Loucy (cell line): ENCODE data around the gene NAALADL1.

Source experiments
- EZH2phosphoT487 ChIP-seq: fragments of 200-600 bp; IDR thresholded peaks from 2 replicates; pipeline ENCODE4 v1.6.1; 2018; ENCODE audit warnings: antibody characterized with exemption, mild to moderate bottlenecking, moderate library complexity, borderline replicate concordance
- TF ChIP-seq, protein P1 (sequence below): fragments of 200-600 bp; sonication (generic); conservative IDR thresholded peaks from 2 replicates; pipeline ENCODE4 v1.5.1; 2014; ENCODE audit warnings: mild to moderate bottlenecking, antibody characterized with exemption, low read length

DNA sequence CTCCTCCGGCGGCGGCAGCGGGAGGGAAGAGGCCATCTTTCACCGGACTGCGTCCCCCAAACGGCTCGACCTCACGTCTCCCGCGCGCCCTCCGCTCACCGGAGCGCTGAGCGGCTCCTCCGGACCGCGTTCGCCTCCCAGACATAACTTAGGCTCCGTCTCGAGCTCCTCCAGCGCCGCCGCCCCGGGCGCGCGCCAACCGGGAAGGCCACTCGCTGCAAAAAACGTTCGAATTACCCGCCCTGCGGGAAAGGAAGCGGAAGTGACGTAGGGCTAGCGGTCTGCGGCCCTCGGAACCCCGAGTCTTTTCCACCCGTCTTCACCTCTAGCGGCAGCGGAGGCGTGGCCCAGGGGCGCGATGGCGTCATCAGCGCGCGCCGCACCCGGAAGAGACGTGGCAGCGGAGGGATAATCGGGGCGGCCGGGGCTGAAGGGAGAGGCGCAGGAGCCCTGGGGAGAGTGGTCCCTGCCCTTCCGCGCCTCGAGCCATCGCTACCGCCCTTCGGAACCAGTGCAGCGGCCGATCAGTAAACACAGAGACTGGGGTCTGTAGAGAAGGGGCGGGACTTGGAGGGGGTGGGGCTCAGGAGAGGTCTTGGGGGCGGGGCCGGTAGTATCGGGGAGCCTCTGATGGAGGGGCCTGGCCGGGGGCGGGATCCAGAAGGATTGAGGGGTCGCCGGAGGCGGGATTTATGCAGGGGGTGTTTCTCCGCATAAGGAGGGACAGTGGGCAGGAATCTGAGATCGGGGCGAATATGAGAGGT lies 25.7 kb upstream of the NAALADL1 start, which contains the start of the genes CDCA5 and ZFPL1:
- TF ChIP-seq, protein P1, sequence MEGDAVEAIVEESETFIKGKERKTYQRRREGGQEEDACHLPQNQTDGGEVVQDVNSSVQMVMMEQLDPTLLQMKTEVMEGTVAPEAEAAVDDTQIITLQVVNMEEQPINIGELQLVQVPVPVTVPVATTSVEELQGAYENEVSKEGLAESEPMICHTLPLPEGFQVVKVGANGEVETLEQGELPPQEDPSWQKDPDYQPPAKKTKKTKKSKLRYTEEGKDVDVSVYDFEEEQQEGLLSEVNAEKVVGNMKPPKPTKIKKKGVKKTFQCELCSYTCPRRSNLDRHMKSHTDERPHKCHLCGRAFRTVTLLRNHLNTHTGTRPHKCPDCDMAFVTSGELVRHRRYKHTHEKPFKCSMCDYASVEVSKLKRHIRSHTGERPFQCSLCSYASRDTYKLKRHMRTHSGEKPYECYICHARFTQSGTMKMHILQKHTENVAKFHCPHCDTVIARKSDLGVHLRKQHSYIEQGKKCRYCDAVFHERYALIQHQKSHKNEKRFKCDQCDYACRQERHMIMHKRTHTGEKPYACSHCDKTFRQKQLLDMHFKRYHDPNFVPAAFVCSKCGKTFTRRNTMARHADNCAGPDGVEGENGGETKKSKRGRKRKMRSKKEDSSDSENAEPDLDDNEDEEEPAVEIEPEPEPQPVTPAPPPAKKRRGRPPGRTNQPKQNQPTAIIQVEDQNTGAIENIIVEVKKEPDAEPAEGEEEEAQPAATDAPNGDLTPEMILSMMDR: no peak
- TF ChIP-seq EZH2phosphoT487: no peak
